ENCODE measurements around the gene DEDD.

Gene DEDD

GRCh38 chr1:161162806-161163205, 30.3 kb upstream of the DEDD start:
- FAIRE-seq, result no peak

DNA sequence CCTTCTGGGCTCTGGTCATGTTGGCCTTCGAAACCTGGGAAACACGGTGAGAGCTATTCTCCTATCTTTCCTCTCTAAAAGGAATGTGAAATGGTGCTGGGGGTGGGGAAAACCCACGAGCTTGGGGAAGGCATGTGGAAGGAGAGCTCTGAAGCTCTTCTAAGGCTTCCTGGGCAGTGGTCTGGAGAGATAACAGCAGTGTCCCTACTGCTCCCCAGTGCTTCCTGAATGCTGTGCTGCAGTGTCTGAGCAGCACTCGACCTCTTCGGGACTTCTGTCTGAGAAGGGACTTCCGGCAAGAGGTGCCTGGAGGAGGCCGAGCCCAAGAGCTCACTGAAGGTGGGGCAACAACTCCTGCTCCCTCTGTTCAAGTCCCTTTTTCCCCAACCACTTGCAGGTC, 29.6 kb upstream of the DEDD start:
- FAIRE-seq, result no peak

DNA sequence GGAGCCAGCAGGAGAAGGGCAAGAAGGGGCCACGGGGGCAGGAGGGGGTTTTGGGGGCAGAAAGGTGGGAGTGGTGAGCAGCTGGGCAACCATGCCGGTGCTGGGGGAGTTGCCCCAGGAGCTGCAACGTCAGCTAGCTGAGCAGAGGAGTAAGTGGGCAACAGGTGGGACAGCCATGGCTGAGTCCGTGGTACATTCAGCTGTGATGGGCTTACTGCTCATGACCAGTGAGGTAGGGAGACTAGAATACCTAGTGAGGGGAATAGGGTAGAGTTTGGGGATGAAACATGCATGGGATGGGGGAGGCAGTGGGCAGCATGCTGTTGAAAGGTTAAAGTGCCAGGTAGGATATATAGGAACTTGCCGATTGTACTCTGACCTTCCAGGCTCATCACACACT, 29.2 kb upstream of the DEDD start:
- no peak for FAIRE-seq

DNA sequence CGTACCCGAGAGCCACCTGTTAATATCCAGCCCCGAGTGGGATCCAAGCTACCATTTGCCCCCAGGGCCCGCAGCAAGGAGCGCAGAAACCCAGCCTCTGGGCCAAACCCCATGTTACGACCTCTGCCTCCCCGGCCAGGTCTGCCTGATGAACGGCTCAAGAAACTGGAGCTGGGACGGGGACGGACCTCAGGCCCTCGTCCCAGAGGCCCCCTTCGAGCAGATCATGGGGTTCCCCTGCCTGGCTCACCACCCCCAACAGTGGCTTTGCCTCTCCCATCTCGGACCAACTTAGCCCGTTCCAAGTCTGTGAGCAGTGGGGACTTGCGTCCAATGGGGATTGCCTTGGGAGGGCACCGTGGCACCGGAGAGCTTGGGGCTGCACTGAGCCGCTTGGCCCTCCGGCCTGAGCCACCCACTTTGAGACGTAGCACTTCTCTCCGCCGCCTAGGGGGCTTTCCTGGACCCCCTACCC, 28.2 kb upstream of the DEDD start:
- no peak for FAIRE-seq

DNA sequence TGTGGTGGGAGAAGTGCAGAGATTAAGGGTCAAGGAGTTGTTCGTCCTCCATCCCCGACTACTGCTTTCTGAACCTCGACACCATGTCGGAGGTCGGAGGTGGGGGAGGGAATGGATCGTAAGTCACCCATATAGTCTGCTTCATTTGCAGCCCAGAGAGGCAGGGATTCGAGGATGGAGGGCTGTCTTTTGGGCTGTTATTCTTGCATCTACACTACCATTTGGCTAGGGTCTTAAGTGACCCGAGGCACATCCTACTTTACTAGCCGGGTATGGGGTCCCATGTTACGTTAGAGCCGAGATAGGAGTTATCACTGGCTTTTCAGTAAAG, 27.4 kb upstream of the DEDD start:
- no peak for FAIRE-seq

DNA sequence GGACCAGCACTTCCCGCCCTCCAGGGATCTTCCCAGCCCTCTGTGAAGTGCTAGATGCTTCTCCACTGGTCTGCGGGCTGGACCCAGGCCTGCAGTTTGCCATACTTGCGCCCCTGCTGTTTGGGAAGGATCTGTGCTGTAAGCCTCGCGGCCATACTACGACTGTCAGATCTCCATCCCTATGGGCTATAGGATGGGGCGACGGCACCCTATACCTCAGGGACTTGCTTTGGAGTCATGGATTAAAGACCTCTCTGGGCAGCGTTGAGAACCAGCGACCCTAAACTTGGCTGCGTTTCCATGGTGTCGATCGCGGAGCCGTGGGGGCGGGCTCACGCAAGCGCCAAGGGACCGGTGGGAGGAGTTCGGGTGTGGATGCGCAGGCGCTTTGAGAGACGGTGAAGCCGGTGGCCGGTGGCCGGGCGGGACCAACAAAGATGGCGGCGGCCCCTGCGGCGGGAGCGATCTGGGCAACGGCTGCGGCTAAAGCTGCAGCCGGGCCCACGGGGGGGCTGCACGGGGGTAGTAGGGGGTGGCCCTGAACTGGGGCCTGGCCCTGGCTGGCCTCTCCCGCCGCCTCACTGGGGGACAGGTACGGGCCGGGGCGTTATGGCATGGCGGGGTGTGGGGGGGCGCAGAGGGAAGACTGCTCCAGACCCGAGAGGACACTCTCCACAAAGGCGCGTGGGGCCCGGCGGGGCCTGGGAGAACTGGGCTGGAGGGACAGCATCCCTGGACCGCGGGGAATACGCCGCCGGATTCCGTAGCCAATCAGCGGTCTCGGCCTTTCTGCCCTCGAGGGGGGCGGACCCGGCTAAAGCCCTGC, 26.8 kb upstream of the DEDD start, which contains the start of gene USP21:
Gene USP21, plus strand, starts transcription at position 414 of the 826 bp plus-strand sequence. CDS start 1,141 bp downstream, outside the sequence.
- FAIRE-seq, result peak; percentile 37

DNA sequence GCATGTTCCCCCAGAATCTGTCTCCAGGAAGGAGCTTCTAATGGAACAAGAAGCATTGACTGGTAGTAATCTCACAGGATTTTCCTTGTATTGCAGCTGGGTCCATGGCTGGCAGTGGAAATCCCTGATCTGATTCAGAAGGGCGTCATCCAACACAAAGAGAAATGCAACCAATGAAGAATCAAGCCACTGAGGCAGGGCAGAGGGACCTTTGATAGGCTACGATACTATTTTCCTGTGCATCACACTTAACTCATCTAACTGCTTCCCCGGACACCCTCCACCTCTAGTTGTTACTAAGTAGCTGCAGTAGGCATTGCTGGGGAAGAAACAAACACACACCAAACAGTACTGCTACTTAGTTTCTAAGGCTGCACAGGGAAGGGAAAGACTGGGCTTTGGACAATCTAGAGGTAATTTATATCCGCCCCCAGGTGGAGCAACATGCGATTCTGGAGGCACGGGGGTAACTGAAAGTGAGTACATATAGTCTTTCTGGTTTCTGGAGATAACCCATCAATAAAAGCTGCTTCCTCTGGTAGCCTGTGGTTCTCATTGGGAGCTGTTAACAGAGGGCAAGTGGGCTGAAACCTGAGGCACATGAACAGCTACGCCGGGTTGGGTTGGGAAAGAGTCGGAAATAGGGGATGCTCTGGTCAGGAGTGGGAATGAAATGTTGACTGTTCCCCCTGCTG, 26.0 kb upstream of the DEDD start:
- FAIRE-seq, result no peak

DNA sequence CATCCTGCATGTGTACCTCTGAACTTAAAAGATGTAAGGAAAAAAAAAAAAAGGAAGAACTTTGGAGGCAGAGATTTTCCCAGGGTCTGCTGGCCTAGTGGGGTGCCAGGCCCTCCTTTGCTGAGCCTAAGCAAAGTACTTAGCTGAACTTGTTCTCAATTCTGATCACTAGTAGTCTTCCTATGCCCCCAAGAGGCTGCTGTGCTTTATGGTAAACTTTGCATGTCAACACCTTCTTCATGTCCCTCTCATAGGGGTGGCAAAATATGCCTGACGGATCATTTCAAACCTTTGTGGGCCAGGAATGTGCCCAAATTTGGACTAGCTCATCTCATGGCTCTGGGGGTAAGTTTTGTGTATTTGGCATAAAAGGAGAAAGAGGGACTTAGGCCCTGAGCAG, 25.4 kb upstream of the DEDD start:
- no peak for FAIRE-seq

- FAIRE-seq, result peak; percentile 85
Observed at GRCh38 chr1:161153682-161154337, 21.3 kb upstream of the DEDD start, which contains the start of gene UFC1. UFC1 (plus strand) TSS chr1:161153978; CDS start chr1:161153998, 20 bp downstream.

GRCh38 chr1:161153176-161153575, 20.7 kb upstream of the DEDD start:
- FAIRE-seq, result no peak

- no peak for FAIRE-seq
Observed at GRCh38 chr1:161145832-161146231, 13.4 kb upstream of the DEDD start.

DNA sequence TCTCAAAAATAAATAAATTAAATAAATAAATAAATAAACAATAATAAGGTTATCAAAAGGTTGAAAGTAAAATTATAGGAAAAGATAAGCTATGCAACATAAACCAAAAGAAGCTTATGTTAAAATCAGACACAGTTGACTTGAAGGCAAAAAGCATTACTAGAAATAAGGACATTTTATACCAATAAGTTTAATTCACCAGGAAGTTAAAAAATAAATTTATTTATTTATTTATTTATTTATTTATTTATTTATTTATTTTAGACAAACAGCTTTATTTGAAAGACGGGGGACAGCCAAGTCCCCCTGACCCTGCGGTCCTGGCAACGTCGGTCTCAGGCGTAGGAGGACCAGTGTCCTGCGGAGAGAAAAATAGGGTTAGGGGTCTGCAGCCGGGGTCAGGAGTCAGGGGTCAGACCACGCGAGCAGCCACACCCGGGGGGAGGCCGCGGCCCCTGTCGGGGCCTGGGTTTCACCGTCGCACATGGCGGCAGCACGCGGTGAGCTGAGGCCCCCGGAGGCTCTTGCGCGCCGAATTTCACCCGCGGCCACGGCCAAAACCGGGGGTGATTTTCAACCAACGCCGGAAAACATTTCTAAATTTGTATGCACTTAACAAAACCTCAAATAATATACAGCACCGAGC, 8.4 kb upstream of the DEDD start:
- peak; percentile 7 for FAIRE-seq

DNA sequence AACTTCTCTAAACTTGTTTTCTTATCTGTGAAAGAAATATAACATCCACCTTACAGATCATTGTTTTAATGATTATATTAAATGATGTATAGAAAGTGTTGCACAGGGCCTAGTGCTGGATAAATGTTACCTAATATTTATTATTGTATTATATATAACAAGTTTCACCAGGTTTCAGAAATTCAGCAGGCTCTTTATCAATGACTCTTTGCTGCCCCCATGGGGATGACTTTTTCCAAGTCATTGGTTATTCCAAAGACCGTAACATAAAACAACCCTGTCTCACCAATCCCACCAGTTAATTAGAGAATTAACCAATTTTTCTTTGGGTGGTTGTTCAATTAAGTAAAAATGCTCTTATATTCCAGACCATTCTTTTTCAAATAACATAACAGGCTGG, 7.3 kb upstream of the DEDD start:
- peak; percentile 93 for FAIRE-seq

- FAIRE-seq, result no peak
Observed at GRCh38 chr1:161138431-161138830, 6.0 kb upstream of the DEDD start.

- FAIRE-seq, result no peak
Observed at GRCh38 chr1:161137881-161138280, 5.4 kb upstream of the DEDD start.

DNA sequence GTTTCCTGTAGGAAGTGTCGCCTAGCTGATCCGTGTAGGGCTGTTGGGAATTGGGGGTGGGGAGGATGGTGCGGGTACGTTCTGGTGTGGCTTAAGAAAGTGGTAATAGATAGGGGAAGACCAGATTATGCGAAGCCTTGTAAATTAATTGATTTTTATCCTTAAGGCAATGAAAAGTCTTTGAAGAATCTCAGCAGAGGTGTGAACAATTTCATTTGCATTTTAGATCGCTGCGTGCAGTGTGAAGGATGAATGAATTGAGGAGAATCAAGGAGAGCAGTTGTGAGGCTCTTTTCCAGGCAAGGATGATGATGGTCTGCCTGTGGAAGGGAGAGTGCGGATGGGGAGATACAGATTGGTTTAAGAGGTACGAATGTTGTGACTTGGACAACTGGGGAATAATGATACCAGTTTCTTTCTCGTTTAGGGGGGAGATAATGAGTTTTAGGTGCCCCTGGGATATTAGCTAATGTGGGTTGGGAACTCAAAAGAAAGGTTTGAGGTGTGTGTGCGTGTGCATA, 813 bp upstream of the DEDD start:
- FAIRE-seq, result no peak

DNA sequence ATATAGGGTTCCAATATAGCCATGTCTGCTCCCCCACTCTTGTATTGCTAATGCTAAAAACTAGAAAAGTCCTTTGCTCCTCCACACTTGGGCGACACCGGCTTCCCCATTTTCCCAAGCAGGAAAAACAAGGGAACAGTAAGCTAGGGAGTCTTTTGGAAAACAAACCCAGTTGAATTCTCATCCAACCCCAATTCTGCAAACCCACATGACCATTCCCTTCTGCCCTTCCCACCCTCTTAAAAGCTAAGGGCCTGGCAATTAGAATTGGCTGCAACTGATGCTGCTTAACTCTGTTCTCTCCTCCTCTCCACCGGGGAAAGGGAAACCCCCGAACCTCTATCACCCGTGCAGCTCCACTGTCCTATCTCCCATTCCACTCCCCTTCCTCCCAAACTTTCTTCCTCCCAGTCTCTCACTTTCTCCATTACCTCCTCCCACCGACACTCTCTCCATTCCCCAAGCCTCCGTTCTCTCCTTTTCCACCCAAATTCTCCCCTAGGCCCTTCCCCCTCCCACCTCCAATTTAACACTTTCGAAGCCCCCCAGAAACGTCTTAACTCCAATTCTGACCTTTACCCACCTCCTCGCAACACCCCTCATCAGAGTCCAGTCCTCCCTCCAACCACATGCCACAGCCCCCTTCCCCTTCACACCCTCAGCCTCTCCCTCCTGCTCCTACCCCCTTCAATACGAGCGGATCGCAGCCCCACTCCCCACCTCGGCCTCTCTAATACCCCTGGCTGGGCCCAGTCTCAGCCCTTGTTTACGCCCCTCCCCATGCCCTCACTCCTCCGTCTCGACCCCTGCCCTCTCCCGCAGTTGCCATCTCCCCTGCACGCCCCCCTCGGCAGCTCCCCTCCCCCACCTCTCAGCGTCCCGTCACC, 701 bp downstream of the DEDD start:
- FAIRE-seq, result no peak

GRCh38 chr1:161130266-161130665, 2.2 kb downstream of the DEDD start:
- FAIRE-seq, result no peak

DNA sequence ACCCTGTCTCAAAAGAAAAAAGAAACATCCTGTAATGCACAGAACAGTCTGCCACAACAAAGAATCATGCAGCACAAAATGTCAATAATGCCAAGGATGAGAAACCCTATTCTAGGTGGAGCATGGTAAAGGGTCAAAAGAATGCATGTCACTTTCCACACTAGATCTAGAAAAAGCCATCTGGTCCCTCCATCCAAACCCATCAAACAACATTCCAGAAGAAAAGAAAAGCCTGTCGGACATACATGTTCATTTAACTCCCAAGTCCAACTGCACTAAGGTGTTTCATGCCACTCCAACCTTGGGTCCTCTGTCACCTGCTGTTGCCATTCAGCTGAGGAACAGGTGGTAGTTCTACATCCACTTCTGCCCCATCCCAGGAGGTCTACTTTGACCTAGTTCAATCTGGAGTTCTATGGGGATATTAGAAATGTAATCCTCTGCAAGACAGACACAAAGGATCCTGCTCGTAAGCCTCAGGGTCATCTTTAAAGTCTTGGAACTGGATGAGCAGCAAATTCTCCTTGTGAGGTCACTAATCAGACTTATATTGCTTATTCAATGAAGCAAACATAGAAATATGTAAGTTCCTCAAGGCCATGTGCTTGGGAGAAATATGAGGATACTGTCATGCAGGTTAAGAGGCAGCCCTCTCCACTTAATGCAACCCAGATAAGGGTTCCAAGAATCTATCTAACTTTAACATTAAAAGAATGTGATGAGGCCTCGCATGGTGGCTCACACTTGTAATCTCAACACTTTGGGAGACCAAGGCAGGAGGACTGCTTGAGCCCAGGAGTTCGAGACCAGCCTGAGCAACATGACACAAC, 3.7 kb downstream of the DEDD start:
- FAIRE-seq, result no peak

GRCh38 chr1:161127649-161128048, 4.8 kb downstream of the DEDD start:
- no peak for FAIRE-seq

- FAIRE-seq, result no peak
Observed at GRCh38 chr1:161122967-161123366, 9.5 kb downstream of the DEDD start.
